ENCODE measurements around the gene C1QL1. TPM values are rescaled to one million over a fixed set of nuclear protein-coding genes. Genes with fewer than 3 reads are reported as not detected.

Gene C1QL1
- total RNA-seq, 1 experiment from 2014 or later, result 3.5 TPM

- H3K79me2 ChIP-seq (ENCODE audit: insufficient read depth, low read length), result no peaks in the 10 kb centered on the region
- H3K27me3 ChIP-seq (ENCODE audit: insufficient read depth, low read length), result no peaks in the 10 kb centered on the region
- no peaks in the 10 kb centered on the region for H3K9me2 ChIP-seq (ENCODE audit: insufficient read depth)
- H3K9ac ChIP-seq (ENCODE audit: low read length), result no peak overlapping the region
- intact Hi-C loops (cut with micrococcal nuclease), result no loop called here
- RAD21 ChIA-PET (ENCODE audit: low non-redundant PET in 1 of 2, low total read pairs in 2 of 2, uncharacterized antibody in 2 of 2, unreplicated experiment in 2 of 2), result no interaction called here
- H3K4me3 ChIP-seq (replicated peaks in 1 of 2; ENCODE audit: low read depth in 1 of 2, low read length in 2 of 2), result no peak overlapping the region
- CTCF ChIA-PET, result interaction anchor here (1.1 kb wide), 1 partner anchor 58 kb away, joined by 3 read pairs; no protein-coding TSS in a partner anchor
- H3K4me2 ChIP-seq (ENCODE audit: low read length), result no peak overlapping the region
- POLR2A ChIA-PET, result no interaction called here
- no peaks in the 10 kb centered on the region for H4K20me1 ChIP-seq (ENCODE audit: insufficient read depth)
- ATAC-seq, result no peak
- H3K27ac ChIP-seq (ENCODE audit: low read depth, low read length), result no peak overlapping the region
- no peaks in the 10 kb centered on the region for H3K9me3 ChIP-seq (ENCODE audit: control insufficient read depth in 1 of 2, insufficient read depth in 1 of 2, low read depth in 1 of 2, low read length in 2 of 2)
- H3K36me3 ChIP-seq (ENCODE audit: control insufficient read depth in 1 of 2, insufficient read depth in 2 of 2, low read length in 2 of 2), result no peaks in the 10 kb centered on the region
- no peak for TF ChIP-seq RAD21 (IDR thresholded peaks at IDR 0.05; ENCODE audit: low read depth)
- TF ChIP-seq JUND (IDR thresholded peaks at IDR 0.05), result no peak
- TF ChIP-seq CBX3 (IDR thresholded peaks at IDR 0.05; ENCODE audit: low read depth), result no peak
- no peak for TF ChIP-seq CEBPB (IDR thresholded peaks at IDR 0.05; ENCODE audit: low read depth)
- no peak for TF ChIP-seq FOSL1 (IDR thresholded peaks at IDR 0.05; ENCODE audit: low read depth)
- no peak for TF ChIP-seq ZNF274 (IDR thresholded peaks at IDR 0.05; ENCODE audit: low read depth, low read length)
- TF ChIP-seq ZBTB33 (IDR thresholded peaks at IDR 0.05; ENCODE audit: extremely low read depth, insufficient replicate concordance, low read length), result no peak
- no peak for TF ChIP-seq POLR2AphosphoS5 (IDR thresholded peaks at IDR 0.05; ENCODE audit: low read depth, low read length)
- TF ChIP-seq EZH2phosphoT487 (IDR thresholded peaks at IDR 0.05; ENCODE audit: borderline replicate concordance), result no peak
- TF ChIP-seq ZFX (IDR thresholded peaks at IDR 0.05), result no peak
- no peak for TF ChIP-seq ELF1 (IDR thresholded peaks at IDR 0.05; ENCODE audit: borderline replicate concordance, low read depth)
- TF ChIP-seq SRF (IDR thresholded peaks at IDR 0.05; ENCODE audit: low read depth), result no peak
- no peak for TF ChIP-seq REST (IDR thresholded peaks at IDR 0.05; ENCODE audit: low read depth)
- H3K4me1 ChIP-seq (ENCODE audit: control insufficient read depth in 1 of 2, insufficient read depth in 2 of 2, low read length in 2 of 2), result peaks cover 0 to 3% of the 10 kb centered on the region in 2 experiments; a peak in 2 of 4 replicates
- DNase-seq (ENCODE audit: low read depth, low spot score), result no peak
- no TSS peak for BruUV-seq (replicated peaks)
- H2AFZ ChIP-seq (ENCODE audit: low read depth, low read length, poor library complexity, severe bottlenecking), result no peak overlapping the region
Measured at GRCh38 chr17:44977814-44978550, 9.9 kb upstream of the C1QL1 start.
